ENCODE measurements around the gene ACACB.
"Not testable (repeated sequence)": the region's sequence is repeated elsewhere in the genome, so short reads cannot be mapped to it uniquely, and the experiment has no call there.

ACACB gene

DNA sequence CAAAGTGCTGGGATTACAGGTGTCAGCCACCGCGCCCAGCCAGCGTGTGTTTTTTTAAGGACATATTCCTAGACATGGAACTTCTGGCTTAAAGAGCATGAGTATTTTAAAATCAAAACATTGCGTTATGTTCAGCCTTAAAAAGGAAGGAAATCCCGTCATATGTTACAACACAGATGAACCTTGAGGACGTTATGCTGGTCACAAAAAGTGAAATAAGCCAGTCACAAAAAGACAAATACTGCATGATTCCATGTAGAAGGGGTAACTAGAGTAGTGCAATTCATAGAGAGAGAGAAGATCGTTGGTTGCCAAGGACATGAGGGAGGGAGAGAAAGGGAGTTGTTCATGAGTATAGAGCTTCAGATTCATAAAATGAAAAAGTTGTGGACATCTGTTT is 53.9 kb downstream of the ACACB start:
- DNase-seq: no peak
- H3K36me3 ChIP-seq: peaks cover 10% of the 10 kb centered on the region; the same call in 1 of the 2 replicates

DNA sequence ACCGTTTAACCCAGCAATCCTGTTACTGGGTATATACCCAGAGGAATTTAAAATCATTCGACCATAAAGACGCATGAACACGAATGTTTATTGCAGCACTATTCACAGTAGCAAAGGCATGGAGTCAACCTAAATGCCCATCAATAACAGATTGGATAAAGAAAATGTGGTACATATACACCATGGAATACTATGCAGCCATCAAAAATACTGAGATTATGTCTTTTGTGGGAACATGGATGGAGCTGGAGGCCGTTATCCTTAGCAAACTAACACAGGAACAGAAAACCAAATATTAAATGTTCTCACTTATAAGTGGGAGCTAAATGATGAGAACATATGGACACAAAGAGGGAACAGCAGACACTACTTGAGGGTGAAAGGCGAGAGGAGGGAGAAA is 56.4 kb downstream of the ACACB start:
- H3K36me3 ChIP-seq; H3K27me3 ChIP-seq (ENCODE audit: insufficient read depth, low read depth, severe bottlenecking); H3K27ac ChIP-seq: not testable (repeated sequence)

More for the DNA sequence above, 53.9 kb downstream of the ACACB start:
- Histone ChIP-seq H3K9me3 (ENCODE audit: severe bottlenecking) (no peaks in the 10 kb centered on the region), H3K27me3 (ENCODE audit: insufficient read depth, low read depth, severe bottlenecking) (no peaks in the 10 kb centered on the region), H3K27ac (no peak overlapping the region), H3K4me3 (ENCODE audit: low read depth, low read length) (no peak overlapping the region)
- TF ChIP-seq, protein P1, sequence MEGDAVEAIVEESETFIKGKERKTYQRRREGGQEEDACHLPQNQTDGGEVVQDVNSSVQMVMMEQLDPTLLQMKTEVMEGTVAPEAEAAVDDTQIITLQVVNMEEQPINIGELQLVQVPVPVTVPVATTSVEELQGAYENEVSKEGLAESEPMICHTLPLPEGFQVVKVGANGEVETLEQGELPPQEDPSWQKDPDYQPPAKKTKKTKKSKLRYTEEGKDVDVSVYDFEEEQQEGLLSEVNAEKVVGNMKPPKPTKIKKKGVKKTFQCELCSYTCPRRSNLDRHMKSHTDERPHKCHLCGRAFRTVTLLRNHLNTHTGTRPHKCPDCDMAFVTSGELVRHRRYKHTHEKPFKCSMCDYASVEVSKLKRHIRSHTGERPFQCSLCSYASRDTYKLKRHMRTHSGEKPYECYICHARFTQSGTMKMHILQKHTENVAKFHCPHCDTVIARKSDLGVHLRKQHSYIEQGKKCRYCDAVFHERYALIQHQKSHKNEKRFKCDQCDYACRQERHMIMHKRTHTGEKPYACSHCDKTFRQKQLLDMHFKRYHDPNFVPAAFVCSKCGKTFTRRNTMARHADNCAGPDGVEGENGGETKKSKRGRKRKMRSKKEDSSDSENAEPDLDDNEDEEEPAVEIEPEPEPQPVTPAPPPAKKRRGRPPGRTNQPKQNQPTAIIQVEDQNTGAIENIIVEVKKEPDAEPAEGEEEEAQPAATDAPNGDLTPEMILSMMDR (IDR thresholded peaks at IDR 0.05; ENCODE audit: low read depth, low read length): no peak

DNA sequence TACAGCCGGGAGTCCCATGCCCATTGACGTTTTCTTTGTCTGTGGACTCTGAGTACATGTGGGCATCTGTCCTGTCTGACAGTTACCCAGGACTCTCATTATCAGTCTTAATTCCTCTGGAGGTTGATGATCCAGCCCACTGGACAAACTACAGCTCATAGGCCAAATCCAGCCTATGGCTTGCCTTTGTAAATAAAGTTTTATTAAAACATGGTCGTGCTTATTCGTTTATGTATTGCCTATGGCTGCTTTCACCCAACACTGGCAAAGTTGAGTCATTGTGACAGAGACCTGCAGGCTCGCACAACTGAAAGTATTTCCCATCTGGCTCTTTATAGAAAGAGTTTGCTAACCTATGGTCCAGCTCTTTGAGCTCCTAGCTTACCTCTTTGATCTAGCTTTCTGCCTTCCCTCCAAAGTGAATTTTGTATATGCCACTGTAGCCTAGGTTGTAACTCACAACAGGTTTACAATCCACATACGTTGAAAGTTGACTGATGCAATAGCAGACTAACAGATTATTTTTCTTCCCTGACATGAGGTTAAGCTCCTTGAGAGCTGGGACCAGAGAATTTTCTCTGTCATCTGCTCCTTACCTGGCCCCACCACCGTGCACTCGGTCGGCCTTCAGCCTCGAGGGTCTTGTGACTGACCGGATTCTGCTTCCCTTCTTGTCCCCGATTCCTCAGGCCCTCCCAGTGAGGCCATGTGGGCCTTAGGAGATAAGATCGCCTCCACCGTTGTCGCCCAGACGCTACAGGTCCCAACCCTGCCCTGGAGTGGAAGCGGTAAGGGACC is 57.3 kb downstream of the ACACB start:
- peaks cover 10% of the 10 kb centered on the region; the same call in 1 of the 2 replicates for H3K36me3 ChIP-seq
- no peaks in the 10 kb centered on the region for H3K27me3 ChIP-seq (ENCODE audit: insufficient read depth, low read depth, severe bottlenecking)
- no peaks in the 10 kb centered on the region for H3K9me3 ChIP-seq (ENCODE audit: severe bottlenecking)
- DNase-seq: no peak
- H3K4me3 ChIP-seq (ENCODE audit: low read depth, low read length): no peak overlapping the region
- TF ChIP-seq, protein P1 (IDR thresholded peaks at IDR 0.05; ENCODE audit: low read depth, low read length): no peak
- H3K27ac ChIP-seq: no peak overlapping the region

More for the DNA sequence above, 56.4 kb downstream of the ACACB start:
- H3K9me3 ChIP-seq (ENCODE audit: severe bottlenecking); H3K4me3 ChIP-seq (ENCODE audit: low read depth, low read length); DNase-seq: not testable (repeated sequence)

DNA sequence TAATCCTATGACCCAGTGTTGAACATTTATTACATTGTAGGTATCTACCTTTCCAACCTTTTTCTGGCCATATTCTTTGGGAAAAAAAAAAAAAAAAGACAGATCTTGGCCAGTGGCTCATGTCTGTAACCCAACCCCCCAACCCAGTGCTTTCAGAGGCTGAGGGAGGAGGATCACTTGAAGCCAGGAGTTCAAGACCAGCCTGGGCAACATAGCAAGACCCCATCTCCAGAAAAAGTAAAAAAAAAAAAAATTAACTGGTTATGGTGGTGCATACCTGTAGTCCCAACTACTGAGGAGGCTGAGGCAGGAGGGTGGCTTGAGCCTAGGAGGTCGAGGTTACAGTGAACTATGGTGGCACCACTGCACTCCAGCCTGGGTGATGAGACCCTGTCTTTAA is 58.1 kb downstream of the ACACB start:
- Histone ChIP-seq H3K27ac (no peak overlapping the region), H3K9me3 (ENCODE audit: severe bottlenecking) (no peaks in the 10 kb centered on the region), H3K36me3 (peaks cover 10% of the 10 kb centered on the region), H3K27me3 (ENCODE audit: insufficient read depth, low read depth, severe bottlenecking) (no peaks in the 10 kb centered on the region), H3K4me3 (ENCODE audit: low read depth, low read length) (no peak overlapping the region)
- DNase-seq: no peak
- TF ChIP-seq, protein P1 (IDR thresholded peaks at IDR 0.05; ENCODE audit: low read depth, low read length): no peak

DNA sequence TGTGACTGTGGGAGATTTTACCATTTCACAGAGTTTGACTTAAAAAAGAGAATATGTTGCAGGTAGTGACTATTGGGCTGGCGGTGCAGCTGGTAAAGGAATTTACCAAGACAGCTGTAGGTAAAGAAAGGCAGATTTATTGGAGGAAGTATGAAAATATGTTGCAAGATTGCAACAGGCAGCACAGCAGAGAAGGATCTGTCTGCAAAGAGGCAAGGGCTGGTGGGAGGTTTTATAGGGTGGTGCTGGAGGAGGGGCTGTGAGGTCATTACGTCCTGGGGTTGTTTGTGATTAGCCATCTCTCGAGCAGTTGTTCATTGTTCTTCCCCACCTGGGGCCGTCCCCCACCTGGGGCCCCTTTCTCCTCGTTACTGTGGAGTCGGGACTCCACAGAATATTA is 62.1 kb downstream of the ACACB start:
- H3K27me3 ChIP-seq (ENCODE audit: insufficient read depth, low read depth, severe bottlenecking): no peaks in the 10 kb centered on the region
- TF ChIP-seq, protein P1 (IDR thresholded peaks at IDR 0.05; ENCODE audit: low read depth, low read length): no peak
- H3K36me3 ChIP-seq: no peaks in the 10 kb centered on the region; the same call in none of the 2 replicates
- no peak for DNase-seq
- H3K9me3 ChIP-seq (ENCODE audit: severe bottlenecking): no peaks in the 10 kb centered on the region
- no peak overlapping the region for H3K4me3 ChIP-seq (ENCODE audit: low read depth, low read length)
- H3K27ac ChIP-seq: no peak overlapping the region

DNA sequence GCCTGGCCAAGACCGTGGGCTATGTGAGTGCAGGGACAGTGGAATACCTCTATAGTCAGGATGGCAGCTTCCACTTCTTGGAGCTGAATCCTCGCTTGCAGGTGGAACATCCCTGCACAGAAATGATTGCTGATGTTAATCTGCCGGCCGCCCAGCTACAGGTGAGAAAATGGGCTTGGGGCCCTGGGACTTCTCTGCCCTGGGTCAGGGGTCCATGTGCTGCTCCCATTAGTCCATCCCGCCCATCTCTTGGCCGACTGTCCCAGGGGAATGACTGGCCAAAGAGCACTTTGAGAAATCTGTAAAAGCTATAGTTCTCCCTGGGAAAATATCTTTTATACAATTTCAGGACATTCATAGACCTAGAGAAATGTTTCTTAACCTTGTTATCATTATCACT is 63.5 kb downstream of the ACACB start:
- H3K9me3 ChIP-seq (ENCODE audit: severe bottlenecking): no peaks in the 10 kb centered on the region
- H3K27ac ChIP-seq: no peak overlapping the region
- TF ChIP-seq, protein P1 (IDR thresholded peaks at IDR 0.05; ENCODE audit: low read depth, low read length): no peak
- no peak for DNase-seq
- no peaks in the 10 kb centered on the region for H3K27me3 ChIP-seq (ENCODE audit: insufficient read depth, low read depth, severe bottlenecking)
- H3K36me3 ChIP-seq: no peaks in the 10 kb centered on the region; the same call in none of the 2 replicates
- no peak overlapping the region for H3K4me3 ChIP-seq (ENCODE audit: low read depth, low read length)

All from WERI-Rb-1 (cell line).